GM23338 (cell line): ENCODE data around the gene DNAJC12. TPM values are rescaled to one million over a fixed set of nuclear protein-coding genes. Genes with fewer than 3 reads are reported as not detected.

Experiments
- ATAC-seq: fragments of 200-7000 bp; cut with Tn5 transposase; 3 replicates; pipeline ENCODE4 v1.9.1; 2020
- DNase-seq: peaks from one replicate; pipeline ENCODE4 v3.0.0-alpha.2; 2015; ENCODE audit warnings: low spot score
- H2AFZ ChIP-seq: fragments of 200-600 bp; sonication (generic); 2 replicates; pipeline ENCODE4 v1.8.0; 2016; ENCODE audit warnings: antibody characterized with exemption, mild to moderate bottlenecking, moderate library complexity
- H3F3A ChIP-seq: fragments of 200-600 bp; sonication (generic); replicated peaks from 2 replicates; pipeline ENCODE4 v1.8.0; 2017; ENCODE audit warnings: antibody characterized with exemption, mixed run types, low read depth
- H3K27ac ChIP-seq: fragments of 200-600 bp; sonication (generic); 2 replicates; pipeline ENCODE4 v1.6.1; 2016; ENCODE audit warnings: low read depth
- H3K27me3 ChIP-seq: fragments of 200-600 bp; sonication (generic); 2 replicates; pipeline ENCODE4 v1.8.0; 2016; ENCODE audit warnings: mild to moderate bottlenecking, mixed run types, moderate library complexity; ENCODE audit not compliant: insufficient read depth
- H3K36me3 ChIP-seq: fragments of 200-600 bp; sonication (generic); 2 replicates; pipeline ENCODE4 v1.8.0; 2016; ENCODE audit warnings: mild to moderate bottlenecking; ENCODE audit not compliant: insufficient read depth
- H3K4me1 ChIP-seq: fragments of 200-600 bp; sonication (generic); 2 replicates; pipeline ENCODE4 v1.8.0; 2016; ENCODE audit warnings: mild to moderate bottlenecking, moderate library complexity; ENCODE audit not compliant: insufficient read depth
- H3K4me2 ChIP-seq: fragments of 200-600 bp; sonication (generic); 2 replicates; pipeline ENCODE4 v1.7.1; 2017; ENCODE audit warnings: mixed run types
- H3K4me3 ChIP-seq: fragments of 200-600 bp; sonication (generic); 2 replicates; pipeline ENCODE4 v1.6.1; 2016; ENCODE audit warnings: mixed run types
- H3K79me2 ChIP-seq: fragments of 200-600 bp; sonication (generic); replicated peaks from 2 replicates; pipeline ENCODE4 v1.8.0; 2017; ENCODE audit warnings: mild to moderate bottlenecking; ENCODE audit not compliant: insufficient read depth
- H3K9me2 ChIP-seq: fragments of 200-600 bp; sonication (generic); 2 replicates; pipeline ENCODE4 v1.8.0; 2017; ENCODE audit not compliant: insufficient read depth
- H4K20me1 ChIP-seq: fragments of 200-600 bp; sonication (generic); replicated peaks from 2 replicates; pipeline ENCODE4 v1.8.0; 2017; ENCODE audit warnings: mild to moderate bottlenecking; ENCODE audit not compliant: insufficient read depth
- H3K27ac Mint-ChIP-seq: 2 replicates; pipeline ENCODE4 v1.8.0; 2020; ENCODE audit warnings: inconsistent platforms, mild to moderate bottlenecking, moderate library complexity, mixed read lengths
- H3K27me3 Mint-ChIP-seq: 3 replicates; pipeline ENCODE4 v1.8.0; 2022; ENCODE audit warnings: low read depth, mild to moderate bottlenecking, moderate library complexity, mixed read lengths, inconsistent platforms; ENCODE audit not compliant: insufficient read depth, poor library complexity
- H3K36me3 Mint-ChIP-seq: 3 replicates; pipeline ENCODE4 v1.8.0; 2021; ENCODE audit warnings: low read depth, mild to moderate bottlenecking, inconsistent platforms, moderate library complexity, mixed read lengths
- H3K4me1 Mint-ChIP-seq: 3 replicates; pipeline ENCODE4 v1.8.0; 2020; ENCODE audit warnings: mild to moderate bottlenecking, inconsistent platforms, mixed read lengths
- H3K4me3 Mint-ChIP-seq: 3 replicates; pipeline ENCODE4 v1.8.0; 2021; ENCODE audit warnings: moderate library complexity, mild to moderate bottlenecking, inconsistent platforms, mixed read lengths
- H3K9me3 Mint-ChIP-seq: 3 replicates; pipeline ENCODE4 v1.8.0; 2020; ENCODE audit warnings: moderate library complexity, mild to moderate bottlenecking, inconsistent platforms, mixed read lengths
- CREB1 ChIP-seq: fragments of 250-450 bp; sonication (Bioruptor Pico); IDR thresholded peaks from 2 replicates; pipeline ENCODE4 v1.5.0; 2020; ENCODE audit warnings: low read depth, mild to moderate bottlenecking, moderate library complexity
- EZH2 ChIP-seq: fragments of 200-600 bp; sonication (generic); IDR thresholded peaks from one replicate; pipeline ENCODE4 v1.8.0; 2017; ENCODE audit warnings: antibody characterized with exemption, mild to moderate bottlenecking, low read depth; ENCODE audit not compliant: unreplicated experiment
- EZH2phosphoT487 ChIP-seq: fragments of 200-600 bp; sonication (generic); IDR thresholded peaks from one replicate; pipeline ENCODE4 v1.8.1; 2018; ENCODE audit warnings: antibody characterized with exemption; ENCODE audit not compliant: unreplicated experiment
- JUNB ChIP-seq: IDR thresholded peaks from one replicate; pipeline ENCODE4 v1.6.1; 2016; ENCODE audit warnings: antibody characterized with exemption; ENCODE audit not compliant: unreplicated experiment
- NANOG ChIP-seq: IDR thresholded peaks from 2 replicates; pipeline ENCODE4 v1.6.1; 2016; ENCODE audit warnings: antibody characterized with exemption, borderline replicate concordance
- POLR2AphosphoS5 ChIP-seq: IDR thresholded peaks from 2 replicates; pipeline ENCODE4 v1.6.1; 2016; ENCODE audit warnings: antibody characterized with exemption, low read depth
- STAT1 ChIP-seq: IDR thresholded peaks from one replicate; pipeline ENCODE4 v1.6.1; 2016; ENCODE audit warnings: antibody characterized with exemption; ENCODE audit not compliant: unreplicated experiment
- ZNF114 ChIP-seq: fragments of 250-450 bp; sonication (Bioruptor Pico); IDR thresholded peaks from 2 replicates; pipeline ENCODE4 v1.5.0; 2020; ENCODE audit warnings: mild to moderate bottlenecking, moderate library complexity
- ZNF331 ChIP-seq: fragments of 250-450 bp; sonication (Bioruptor Pico); IDR thresholded peaks from 2 replicates; pipeline ENCODE4 v1.5.0; 2020; ENCODE audit warnings: low read depth, mild to moderate bottlenecking, moderate library complexity
- polyA plus RNA-seq: library from polyadenylated mRNA; unstranded; fragments of >200 nt; fragmentation: Nextera tagmentation; extraction: Ambion mirVana; gene quantifications from 2 replicates; pipeline ENCODE4 v1.2.1, GENCODE V29; 2016
- total RNA-seq: library from RNA; depleted of rRNA; stranded (reverse); fragments of >200 nt; shearing (Covaris generic); gene quantifications from 2 replicates; pipeline ENCODE4 v1.2.3, GENCODE V29; 2014
- TF ChIP-seq, protein P1 (sequence below): IDR thresholded peaks from one replicate; pipeline ENCODE4 v1.6.1; 2018; ENCODE audit warnings: antibody characterized with exemption; ENCODE audit not compliant: unreplicated experiment
- TF ChIP-seq, protein P2 (sequence below): IDR thresholded peaks from 2 replicates; pipeline ENCODE4 v1.6.1; 2016; ENCODE audit warnings: antibody characterized with exemption
- TF ChIP-seq, protein P3 (sequence below): fragments of 250-450 bp; sonication (Bioruptor Pico); IDR thresholded peaks from 2 replicates; pipeline ENCODE4 v1.5.0; 2020; ENCODE audit warnings: mild to moderate bottlenecking, moderate library complexity
- TF ChIP-seq, protein P4 (sequence below), 2 experiments: fragments of 200-600 bp in 1 of 2; sonication (generic) in 1 of 2; conservative IDR thresholded peaks; 2 replicates each; pipeline versions ENCODE4 v1.5.1 to v1.6.1; 2016 to 2017; ENCODE audit warnings: antibody characterized with exemption in 2 of 2, low read depth in 2 of 2, mild to moderate bottlenecking in 2 of 2, moderate library complexity in 1 of 2

DNAJC12 gene
- total and polyA plus RNA-seq, 2 experiments from 2014 or later: 2.2 to 4.5 TPM

DNA sequence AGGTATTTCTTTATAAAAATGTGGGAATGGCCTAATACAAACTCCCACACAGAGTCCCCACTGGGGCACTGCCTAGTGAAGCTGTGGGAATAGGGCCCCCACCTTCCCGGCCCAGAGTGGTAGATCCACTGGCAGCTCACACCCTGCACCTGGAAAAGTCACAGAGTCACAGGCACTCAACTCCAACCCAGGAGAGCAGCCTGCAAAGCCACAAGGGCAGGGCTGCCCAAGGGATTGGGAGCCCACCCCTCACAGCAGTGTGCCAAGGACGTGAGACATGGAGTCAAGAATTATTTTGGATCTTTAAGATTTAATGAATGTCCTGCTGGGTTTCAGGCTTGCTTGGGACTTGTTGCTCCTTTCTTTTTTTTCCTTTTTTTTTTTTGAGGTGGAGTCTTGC lies 5.3 kb upstream of the DNAJC12 start:
- Histone ChIP-seq H4K20me1 (no peaks in the 10 kb centered on the region), H3K36me3 (no peaks in the 10 kb centered on the region), H3K79me2 (no peaks in the 10 kb centered on the region), H3K9me2 (no peaks in the 10 kb centered on the region), H3K4me1 (no peaks in the 10 kb centered on the region), H3K27me3 (no peaks in the 10 kb centered on the region), H3K4me3 (no peak overlapping the region), H3K4me2 (no peak overlapping the region), H3F3A (no peaks in the 10 kb centered on the region), H2AFZ (no peak overlapping the region), H3K27ac (no peak overlapping the region)
- no peak for TF ChIP-seq EZH2phosphoT487
- no peak for TF ChIP-seq ZNF114 (CRISPR knock-in tag)
- no peak for TF ChIP-seq STAT1
- TF ChIP-seq, protein P1, sequence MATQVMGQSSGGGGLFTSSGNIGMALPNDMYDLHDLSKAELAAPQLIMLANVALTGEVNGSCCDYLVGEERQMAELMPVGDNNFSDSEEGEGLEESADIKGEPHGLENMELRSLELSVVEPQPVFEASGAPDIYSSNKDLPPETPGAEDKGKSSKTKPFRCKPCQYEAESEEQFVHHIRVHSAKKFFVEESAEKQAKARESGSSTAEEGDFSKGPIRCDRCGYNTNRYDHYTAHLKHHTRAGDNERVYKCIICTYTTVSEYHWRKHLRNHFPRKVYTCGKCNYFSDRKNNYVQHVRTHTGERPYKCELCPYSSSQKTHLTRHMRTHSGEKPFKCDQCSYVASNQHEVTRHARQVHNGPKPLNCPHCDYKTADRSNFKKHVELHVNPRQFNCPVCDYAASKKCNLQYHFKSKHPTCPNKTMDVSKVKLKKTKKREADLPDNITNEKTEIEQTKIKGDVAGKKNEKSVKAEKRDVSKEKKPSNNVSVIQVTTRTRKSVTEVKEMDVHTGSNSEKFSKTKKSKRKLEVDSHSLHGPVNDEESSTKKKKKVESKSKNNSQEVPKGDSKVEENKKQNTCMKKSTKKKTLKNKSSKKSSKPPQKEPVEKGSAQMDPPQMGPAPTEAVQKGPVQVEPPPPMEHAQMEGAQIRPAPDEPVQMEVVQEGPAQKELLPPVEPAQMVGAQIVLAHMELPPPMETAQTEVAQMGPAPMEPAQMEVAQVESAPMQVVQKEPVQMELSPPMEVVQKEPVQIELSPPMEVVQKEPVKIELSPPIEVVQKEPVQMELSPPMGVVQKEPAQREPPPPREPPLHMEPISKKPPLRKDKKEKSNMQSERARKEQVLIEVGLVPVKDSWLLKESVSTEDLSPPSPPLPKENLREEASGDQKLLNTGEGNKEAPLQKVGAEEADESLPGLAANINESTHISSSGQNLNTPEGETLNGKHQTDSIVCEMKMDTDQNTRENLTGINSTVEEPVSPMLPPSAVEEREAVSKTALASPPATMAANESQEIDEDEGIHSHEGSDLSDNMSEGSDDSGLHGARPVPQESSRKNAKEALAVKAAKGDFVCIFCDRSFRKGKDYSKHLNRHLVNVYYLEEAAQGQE: no peak
- no peak for TF ChIP-seq JUNB
- TF ChIP-seq ZNF331 (CRISPR knock-in tag): no peak
- TF ChIP-seq EZH2: no peak
- TF ChIP-seq, protein P2, sequence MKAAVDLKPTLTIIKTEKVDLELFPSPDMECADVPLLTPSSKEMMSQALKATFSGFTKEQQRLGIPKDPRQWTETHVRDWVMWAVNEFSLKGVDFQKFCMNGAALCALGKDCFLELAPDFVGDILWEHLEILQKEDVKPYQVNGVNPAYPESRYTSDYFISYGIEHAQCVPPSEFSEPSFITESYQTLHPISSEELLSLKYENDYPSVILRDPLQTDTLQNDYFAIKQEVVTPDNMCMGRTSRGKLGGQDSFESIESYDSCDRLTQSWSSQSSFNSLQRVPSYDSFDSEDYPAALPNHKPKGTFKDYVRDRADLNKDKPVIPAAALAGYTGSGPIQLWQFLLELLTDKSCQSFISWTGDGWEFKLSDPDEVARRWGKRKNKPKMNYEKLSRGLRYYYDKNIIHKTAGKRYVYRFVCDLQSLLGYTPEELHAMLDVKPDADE: no peak
- TF ChIP-seq, protein P3, sequence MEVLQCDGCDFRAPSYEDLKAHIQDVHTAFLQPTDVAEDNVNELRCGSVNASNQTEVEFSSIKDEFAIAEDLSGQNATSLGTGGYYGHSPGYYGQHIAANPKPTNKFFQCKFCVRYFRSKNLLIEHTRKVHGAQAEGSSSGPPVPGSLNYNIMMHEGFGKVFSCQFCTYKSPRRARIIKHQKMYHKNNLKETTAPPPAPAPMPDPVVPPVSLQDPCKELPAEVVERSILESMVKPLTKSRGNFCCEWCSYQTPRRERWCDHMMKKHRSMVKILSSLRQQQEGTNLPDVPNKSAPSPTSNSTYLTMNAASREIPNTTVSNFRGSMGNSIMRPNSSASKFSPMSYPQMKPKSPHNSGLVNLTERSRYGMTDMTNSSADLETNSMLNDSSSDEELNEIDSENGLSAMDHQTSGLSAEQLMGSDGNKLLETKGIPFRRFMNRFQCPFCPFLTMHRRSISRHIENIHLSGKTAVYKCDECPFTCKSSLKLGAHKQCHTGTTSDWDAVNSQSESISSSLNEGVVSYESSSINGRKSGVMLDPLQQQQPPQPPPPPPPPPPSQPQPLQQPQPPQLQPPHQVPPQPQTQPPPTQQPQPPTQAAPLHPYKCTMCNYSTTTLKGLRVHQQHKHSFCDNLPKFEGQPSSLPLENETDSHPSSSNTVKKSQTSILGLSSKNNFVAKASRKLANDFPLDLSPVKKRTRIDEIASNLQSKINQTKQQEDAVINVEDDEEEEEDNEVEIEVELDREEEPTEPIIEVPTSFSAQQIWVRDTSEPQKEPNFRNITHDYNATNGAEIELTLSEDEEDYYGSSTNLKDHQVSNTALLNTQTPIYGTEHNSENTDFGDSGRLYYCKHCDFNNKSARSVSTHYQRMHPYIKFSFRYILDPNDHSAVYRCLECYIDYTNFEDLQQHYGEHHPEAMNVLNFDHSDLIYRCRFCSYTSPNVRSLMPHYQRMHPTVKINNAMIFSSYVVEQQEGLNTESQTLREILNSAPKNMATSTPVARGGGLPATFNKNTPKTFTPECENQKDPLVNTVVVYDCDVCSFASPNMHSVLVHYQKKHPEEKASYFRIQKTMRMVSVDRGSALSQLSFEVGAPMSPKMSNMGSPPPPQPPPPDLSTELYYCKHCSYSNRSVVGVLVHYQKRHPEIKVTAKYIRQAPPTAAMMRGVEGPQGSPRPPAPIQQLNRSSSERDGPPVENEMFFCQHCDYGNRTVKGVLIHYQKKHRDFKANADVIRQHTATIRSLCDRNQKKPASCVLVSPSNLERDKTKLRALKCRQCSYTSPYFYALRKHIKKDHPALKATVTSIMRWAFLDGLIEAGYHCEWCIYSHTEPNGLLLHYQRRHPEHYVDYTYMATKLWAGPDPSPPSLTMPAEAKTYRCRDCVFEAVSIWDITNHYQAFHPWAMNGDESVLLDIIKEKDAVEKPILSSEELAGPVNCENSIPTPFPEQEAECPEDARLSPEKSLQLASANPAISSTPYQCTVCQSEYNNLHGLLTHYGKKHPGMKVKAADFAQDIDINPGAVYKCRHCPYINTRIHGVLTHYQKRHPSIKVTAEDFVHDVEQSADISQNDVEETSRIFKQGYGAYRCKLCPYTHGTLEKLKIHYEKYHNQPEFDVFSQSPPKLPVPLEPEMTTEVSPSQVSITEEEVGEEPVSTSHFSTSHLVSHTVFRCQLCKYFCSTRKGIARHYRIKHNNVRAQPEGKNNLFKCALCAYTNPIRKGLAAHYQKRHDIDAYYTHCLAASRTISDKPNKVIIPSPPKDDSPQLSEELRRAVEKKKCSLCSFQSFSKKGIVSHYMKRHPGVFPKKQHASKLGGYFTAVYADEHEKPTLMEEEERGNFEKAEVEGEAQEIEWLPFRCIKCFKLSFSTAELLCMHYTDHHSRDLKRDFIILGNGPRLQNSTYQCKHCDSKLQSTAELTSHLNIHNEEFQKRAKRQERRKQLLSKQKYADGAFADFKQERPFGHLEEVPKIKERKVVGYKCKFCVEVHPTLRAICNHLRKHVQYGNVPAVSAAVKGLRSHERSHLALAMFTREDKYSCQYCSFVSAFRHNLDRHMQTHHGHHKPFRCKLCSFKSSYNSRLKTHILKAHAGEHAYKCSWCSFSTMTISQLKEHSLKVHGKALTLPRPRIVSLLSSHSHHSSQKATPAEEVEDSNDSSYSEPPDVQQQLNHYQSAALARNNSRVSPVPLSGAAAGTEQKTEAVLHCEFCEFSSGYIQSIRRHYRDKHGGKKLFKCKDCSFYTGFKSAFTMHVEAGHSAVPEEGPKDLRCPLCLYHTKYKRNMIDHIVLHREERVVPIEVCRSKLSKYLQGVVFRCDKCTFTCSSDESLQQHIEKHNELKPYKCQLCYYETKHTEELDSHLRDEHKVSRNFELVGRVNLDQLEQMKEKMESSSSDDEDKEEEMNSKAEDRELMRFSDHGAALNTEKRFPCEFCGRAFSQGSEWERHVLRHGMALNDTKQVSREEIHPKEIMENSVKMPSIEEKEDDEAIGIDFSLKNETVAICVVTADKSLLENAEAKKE (CRISPR knock-in tag): no peak
- TF ChIP-seq, protein P4, sequence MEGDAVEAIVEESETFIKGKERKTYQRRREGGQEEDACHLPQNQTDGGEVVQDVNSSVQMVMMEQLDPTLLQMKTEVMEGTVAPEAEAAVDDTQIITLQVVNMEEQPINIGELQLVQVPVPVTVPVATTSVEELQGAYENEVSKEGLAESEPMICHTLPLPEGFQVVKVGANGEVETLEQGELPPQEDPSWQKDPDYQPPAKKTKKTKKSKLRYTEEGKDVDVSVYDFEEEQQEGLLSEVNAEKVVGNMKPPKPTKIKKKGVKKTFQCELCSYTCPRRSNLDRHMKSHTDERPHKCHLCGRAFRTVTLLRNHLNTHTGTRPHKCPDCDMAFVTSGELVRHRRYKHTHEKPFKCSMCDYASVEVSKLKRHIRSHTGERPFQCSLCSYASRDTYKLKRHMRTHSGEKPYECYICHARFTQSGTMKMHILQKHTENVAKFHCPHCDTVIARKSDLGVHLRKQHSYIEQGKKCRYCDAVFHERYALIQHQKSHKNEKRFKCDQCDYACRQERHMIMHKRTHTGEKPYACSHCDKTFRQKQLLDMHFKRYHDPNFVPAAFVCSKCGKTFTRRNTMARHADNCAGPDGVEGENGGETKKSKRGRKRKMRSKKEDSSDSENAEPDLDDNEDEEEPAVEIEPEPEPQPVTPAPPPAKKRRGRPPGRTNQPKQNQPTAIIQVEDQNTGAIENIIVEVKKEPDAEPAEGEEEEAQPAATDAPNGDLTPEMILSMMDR (conservative IDR thresholded peaks at IDR 0.05; ENCODE audit: low read depth in 2 of 2): no peak
- no peak for TF ChIP-seq NANOG
- TF ChIP-seq POLR2AphosphoS5: no peak
- TF ChIP-seq CREB1 (CRISPR knock-in tag): no peak
- Mint-ChIP-seq H3K9me3 (peaks cover 20% of the 10 kb centered on the region), H3K27ac (no peak overlapping the region), H3K36me3 (peaks cover 7% of the 10 kb centered on the region; the same call in 1 of the 3 replicates), H3K4me1 (no peaks in the 10 kb centered on the region), H3K4me3 (no peak overlapping the region), H3K27me3 (peaks cover 8% of the 10 kb centered on the region)
- ATAC-seq (no peak), DNase-seq (no peak)
